Upper lobe of left lung (tissue), 4 donors: ENCODE data around the gene WDR41.

Source experiments
- EP300 ChIP-seq, 4 donors: sonication (generic); formaldehyde crosslinking; IDR thresholded peaks; one replicate each; pipeline ENCODE4 v1.5.1; 2017; ENCODE audit warnings: antibody characterized with exemption in 4 of 4, control low read depth in 2 of 4
- POLR2A ChIP-seq, 4 donors: fragments of 450-650 bp; IDR thresholded peaks; one replicate each; pipeline ENCODE4 v1.5.1; 2016 to 2017; ENCODE audit warnings: antibody characterized with exemption in 4 of 4, mild to moderate bottlenecking in 2 of 4
- TF ChIP-seq, protein P1 (sequence below), 6 experiments: fragments of 450-650 bp in 4 of 6; fragments of 200-600 bp in 2 of 6; sonication (generic) in 2 of 6; IDR thresholded peaks; one replicate each; pipeline ENCODE4 v1.5.1; 2016 to 2019; ENCODE audit warnings: antibody characterized with exemption in 6 of 6

DNA sequence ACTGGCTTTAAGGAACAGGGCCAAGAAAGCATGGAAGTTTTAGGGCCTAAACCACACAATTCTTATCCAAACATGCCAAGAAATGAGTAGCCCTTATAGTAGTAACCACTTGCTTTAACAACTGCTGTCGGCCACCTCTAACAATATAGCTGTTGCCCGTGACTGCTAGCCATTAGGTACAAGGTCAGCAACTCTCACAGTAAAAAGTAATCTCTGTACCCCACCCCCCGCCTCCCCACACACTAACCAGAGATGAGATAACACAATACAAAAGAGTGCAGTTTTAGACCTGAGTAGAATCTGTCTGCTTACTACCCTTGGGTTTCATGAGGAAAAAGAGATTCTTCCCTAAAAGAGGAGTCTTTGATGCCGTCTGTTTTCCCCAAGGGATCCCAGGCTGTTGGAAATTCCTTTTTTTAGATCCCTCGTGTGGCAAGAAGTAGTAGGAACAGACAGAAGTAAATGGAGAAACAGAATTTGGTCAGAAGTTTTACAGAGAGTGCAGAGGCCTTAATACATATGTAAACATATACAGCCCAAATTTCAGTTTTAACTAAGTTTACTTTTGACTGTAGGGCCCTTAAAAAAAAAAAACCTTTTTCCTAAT is 94.3 kb downstream of the WDR41 start:
- TF ChIP-seq, protein P1, sequence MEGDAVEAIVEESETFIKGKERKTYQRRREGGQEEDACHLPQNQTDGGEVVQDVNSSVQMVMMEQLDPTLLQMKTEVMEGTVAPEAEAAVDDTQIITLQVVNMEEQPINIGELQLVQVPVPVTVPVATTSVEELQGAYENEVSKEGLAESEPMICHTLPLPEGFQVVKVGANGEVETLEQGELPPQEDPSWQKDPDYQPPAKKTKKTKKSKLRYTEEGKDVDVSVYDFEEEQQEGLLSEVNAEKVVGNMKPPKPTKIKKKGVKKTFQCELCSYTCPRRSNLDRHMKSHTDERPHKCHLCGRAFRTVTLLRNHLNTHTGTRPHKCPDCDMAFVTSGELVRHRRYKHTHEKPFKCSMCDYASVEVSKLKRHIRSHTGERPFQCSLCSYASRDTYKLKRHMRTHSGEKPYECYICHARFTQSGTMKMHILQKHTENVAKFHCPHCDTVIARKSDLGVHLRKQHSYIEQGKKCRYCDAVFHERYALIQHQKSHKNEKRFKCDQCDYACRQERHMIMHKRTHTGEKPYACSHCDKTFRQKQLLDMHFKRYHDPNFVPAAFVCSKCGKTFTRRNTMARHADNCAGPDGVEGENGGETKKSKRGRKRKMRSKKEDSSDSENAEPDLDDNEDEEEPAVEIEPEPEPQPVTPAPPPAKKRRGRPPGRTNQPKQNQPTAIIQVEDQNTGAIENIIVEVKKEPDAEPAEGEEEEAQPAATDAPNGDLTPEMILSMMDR (IDR thresholded peaks at IDR 0.05): no peak
- TF ChIP-seq EP300 (IDR thresholded peaks at IDR 0.05) (no peak), POLR2A (IDR thresholded peaks at IDR 0.05) (no peak)
